Nephron (organoid): ENCODE measurements around the gene GFPT2.

Experiments
- H3K27ac Mint-ChIP-seq, 3 experiments: 2 replicates each; pipeline ENCODE4 v1.8.0; 2020; ENCODE audit warnings: mixed read lengths in 3 of 3, mild to moderate bottlenecking in 2 of 3, moderate library complexity in 1 of 3
- H3K27me3 Mint-ChIP-seq: 2 replicates; pipeline ENCODE4 v1.8.0; 2021; ENCODE audit warnings: low read depth, mild to moderate bottlenecking, moderate library complexity, mixed read lengths
- H3K36me3 Mint-ChIP-seq: 2 replicates; pipeline ENCODE4 v1.8.0; 2020; ENCODE audit warnings: low read depth, mixed read lengths
- H3K4me1 Mint-ChIP-seq: 2 replicates; pipeline ENCODE4 v1.8.0; 2020; ENCODE audit warnings: mixed read lengths
- H3K4me3 Mint-ChIP-seq, 3 experiments: 2 replicates each; pipeline ENCODE4 v1.8.0; 2020; ENCODE audit warnings: mild to moderate bottlenecking in 3 of 3, mixed read lengths in 3 of 3, moderate library complexity in 2 of 3
- H3K9me3 Mint-ChIP-seq: 2 replicates; pipeline ENCODE4 v1.8.0; 2020; ENCODE audit warnings: mixed read lengths
- TF ChIP-seq, protein P1 (sequence below), 3 experiments: fragments of 200-600 bp; sonication (generic); IDR thresholded peaks; one replicate each; pipeline ENCODE4 v1.5.0; 2021; ENCODE audit warnings: antibody characterized with exemption in 3 of 3; ENCODE audit not compliant: unreplicated experiment in 3 of 3

GFPT2 gene

DNA sequence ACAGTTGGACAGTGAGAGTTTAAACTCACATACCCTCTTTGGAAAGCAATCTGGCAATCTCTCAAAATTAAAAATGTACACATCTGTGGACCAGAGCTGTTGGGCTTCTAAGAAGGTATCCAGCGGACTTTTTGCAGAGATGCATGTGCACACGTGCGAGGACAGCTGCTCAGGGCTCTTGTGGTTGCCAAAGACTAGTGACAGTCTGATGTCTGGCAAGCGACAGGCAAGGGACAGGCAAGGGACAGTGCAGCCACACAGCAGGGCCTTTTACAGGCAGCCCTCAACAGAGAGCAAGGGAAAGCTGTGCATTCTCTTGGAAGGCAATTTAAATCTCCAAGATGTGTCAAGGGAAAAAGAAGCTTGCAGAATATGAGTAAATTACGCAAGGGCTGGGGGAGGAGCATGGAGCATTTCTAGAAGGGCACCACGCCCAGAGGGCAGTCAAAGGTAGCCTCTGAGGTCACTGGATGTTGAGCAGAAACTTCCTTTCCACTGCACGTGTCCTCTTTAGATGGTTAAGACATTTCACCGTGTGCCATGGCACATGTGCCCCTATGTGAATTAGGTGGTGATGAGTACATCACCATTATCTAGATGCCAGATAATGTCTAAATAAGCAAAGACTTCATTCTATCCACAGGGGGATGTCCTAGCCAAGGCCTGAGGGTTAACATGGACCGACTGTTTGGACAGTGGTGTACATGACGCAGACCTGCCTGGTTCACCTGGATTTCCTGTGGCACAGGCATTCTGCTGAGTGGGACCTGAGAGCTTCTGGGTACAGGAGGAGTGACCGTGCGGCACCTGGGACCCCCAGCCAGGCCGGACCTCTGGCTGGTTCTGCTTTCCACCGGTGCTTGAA lies 9.1 kb downstream of the GFPT2 start:
- Mint-ChIP-seq H3K27ac (peak overlapping the region in 2 of 3 experiments; percentile 9 to 76), H3K27me3 (peaks cover 15% of the 10 kb centered on the region), H3K4me1 (peaks cover 35% of the 10 kb centered on the region), H3K9me3 (no peaks in the 10 kb centered on the region), H3K4me3 (peak overlapping the region in 1 of 3 experiments; percentile 13), H3K36me3 (no peaks in the 10 kb centered on the region)
- TF ChIP-seq, protein P1, sequence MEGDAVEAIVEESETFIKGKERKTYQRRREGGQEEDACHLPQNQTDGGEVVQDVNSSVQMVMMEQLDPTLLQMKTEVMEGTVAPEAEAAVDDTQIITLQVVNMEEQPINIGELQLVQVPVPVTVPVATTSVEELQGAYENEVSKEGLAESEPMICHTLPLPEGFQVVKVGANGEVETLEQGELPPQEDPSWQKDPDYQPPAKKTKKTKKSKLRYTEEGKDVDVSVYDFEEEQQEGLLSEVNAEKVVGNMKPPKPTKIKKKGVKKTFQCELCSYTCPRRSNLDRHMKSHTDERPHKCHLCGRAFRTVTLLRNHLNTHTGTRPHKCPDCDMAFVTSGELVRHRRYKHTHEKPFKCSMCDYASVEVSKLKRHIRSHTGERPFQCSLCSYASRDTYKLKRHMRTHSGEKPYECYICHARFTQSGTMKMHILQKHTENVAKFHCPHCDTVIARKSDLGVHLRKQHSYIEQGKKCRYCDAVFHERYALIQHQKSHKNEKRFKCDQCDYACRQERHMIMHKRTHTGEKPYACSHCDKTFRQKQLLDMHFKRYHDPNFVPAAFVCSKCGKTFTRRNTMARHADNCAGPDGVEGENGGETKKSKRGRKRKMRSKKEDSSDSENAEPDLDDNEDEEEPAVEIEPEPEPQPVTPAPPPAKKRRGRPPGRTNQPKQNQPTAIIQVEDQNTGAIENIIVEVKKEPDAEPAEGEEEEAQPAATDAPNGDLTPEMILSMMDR (IDR thresholded peaks at IDR 0.05; ENCODE audit: unreplicated experiment in 3 of 3), result no peak

DNA sequence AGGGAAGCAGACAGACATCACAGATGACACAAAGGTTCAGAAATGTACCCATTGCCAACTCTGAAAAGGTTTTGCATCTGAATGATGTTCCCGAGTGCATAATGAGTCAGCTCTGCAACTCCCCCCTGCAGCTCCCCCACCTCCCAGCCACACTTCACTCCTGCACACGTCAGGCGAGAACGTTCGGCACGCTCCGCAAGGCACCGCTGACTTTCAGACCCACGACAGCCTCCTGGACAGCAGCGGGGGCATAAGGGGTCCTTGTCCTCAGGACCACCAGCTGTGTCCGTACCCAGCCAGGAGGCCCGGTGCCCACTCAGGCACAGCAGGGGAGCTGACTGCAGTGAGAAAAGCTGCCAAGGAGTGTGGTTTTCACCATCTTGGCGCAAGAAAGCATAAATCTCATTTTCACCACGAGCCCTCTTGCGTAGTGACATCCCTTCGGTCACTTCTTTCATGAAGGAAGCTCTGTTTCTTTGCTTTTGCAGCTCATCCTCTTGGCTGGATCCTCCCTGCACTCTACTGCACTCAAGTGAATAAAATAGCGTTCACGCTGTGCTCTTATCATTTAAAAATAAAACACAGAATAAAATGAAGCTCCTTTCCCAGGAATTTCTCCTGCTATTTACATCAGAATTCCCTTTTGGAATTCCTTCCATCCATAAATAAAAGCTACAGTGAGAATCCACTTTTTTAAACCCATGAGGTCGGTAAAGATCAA lies 9.9 kb downstream of the GFPT2 start:
- H3K27ac Mint-ChIP-seq, result peak overlapping the region in 2 of 3 experiments; percentile 9 to 40
- peak overlapping the region in 1 of 3 experiments; percentile 47 for H3K4me3 Mint-ChIP-seq
- TF ChIP-seq, protein P1 (IDR thresholded peaks at IDR 0.05; ENCODE audit: unreplicated experiment in 3 of 3), result no peak
- H3K27me3 Mint-ChIP-seq, result peaks cover 15% of the 10 kb centered on the region
- H3K36me3 Mint-ChIP-seq, result peaks cover 4% of the 10 kb centered on the region
- no peaks in the 10 kb centered on the region for H3K9me3 Mint-ChIP-seq
- H3K4me1 Mint-ChIP-seq, result peaks cover 35% of the 10 kb centered on the region

DNA sequence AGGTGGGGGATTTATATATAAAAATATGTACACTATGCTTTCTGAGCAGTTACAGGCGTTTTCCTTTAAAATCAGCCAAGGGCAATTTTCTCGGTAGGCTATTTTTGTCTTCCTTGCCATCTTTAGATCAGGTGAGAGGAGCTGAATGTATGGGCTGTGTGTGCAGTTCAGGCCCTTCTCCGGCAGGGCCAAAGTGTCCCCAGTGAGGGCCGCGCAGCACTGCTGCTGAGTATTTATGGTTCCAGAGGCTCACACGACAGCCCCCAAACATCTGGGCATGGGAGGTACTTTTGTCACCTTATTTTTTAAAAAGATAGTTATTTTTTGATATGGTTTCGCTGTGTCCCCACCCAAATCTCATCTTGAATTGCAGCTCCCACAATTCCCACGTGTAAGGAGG lies 11.5 kb downstream of the GFPT2 start:
- TF ChIP-seq, protein P1 (IDR thresholded peaks at IDR 0.05; ENCODE audit: unreplicated experiment in 3 of 3), result no peak
- H3K36me3 Mint-ChIP-seq, result peaks cover 18% of the 10 kb centered on the region
- no peaks in the 10 kb centered on the region for H3K9me3 Mint-ChIP-seq
- no peak overlapping the region for H3K4me3 Mint-ChIP-seq
- peaks cover 13% of the 10 kb centered on the region for H3K27me3 Mint-ChIP-seq
- no peak overlapping the region for H3K27ac Mint-ChIP-seq
- peaks cover 18% of the 10 kb centered on the region for H3K4me1 Mint-ChIP-seq

DNA sequence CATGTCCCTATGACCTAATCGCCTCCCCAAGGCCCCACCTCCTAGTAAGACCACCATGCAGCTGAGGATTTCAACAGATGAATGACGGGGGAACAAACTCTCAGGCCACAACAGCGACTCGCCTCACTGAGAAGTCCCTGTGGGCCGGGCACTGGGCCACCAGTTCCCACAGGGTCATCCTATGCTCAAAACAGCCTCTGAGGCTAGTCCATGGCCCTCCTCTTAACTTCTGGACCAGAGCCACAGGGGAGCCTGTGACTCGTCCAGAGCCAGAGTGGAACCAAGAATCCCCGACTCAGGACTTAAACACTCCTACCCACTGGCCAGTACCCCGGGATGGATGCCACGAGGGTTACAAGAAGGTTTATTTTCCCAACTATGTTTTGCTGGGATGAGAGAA lies 12.3 kb downstream of the GFPT2 start:
- H3K36me3 Mint-ChIP-seq, result peaks cover 22% of the 10 kb centered on the region
- peaks cover 6% of the 10 kb centered on the region for H3K27me3 Mint-ChIP-seq
- TF ChIP-seq, protein P1 (IDR thresholded peaks at IDR 0.05; ENCODE audit: unreplicated experiment in 3 of 3), result no peak
- no peak overlapping the region for H3K4me3 Mint-ChIP-seq
- no peak overlapping the region for H3K27ac Mint-ChIP-seq
- no peaks in the 10 kb centered on the region for H3K9me3 Mint-ChIP-seq
- peaks cover 16% of the 10 kb centered on the region for H3K4me1 Mint-ChIP-seq

DNA sequence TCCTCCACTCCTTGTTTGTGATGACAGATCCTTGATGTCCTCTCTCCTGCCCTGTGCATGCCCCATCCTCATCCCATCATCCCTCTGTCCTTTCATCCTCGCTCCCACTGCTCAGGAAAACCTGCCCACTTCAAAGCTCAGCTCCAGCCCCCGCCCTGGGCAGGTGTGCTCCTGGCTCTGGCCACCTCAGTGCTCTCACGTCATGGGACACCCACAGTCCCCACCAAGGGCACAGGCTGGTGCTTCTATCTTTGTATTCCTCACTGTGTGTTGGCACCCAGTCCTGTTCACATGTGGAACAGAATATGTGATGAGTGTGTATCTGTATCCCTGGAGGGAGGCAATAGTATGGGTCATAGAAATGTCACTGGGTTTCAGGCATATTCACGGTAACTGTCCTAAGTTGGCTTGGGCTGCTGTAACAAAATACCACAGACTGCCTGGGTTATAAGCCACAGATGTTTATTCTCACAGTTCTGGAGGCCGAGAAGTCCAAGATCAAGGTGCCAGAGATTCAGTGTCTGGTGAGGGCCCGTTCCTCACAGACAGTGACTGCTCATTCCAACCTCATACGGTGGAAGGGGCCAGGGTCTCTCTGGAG lies 13.5 kb downstream of the GFPT2 start:
- Mint-ChIP-seq H3K4me1 (peaks cover 16% of the 10 kb centered on the region), H3K36me3 (peaks cover 22% of the 10 kb centered on the region), H3K9me3 (no peaks in the 10 kb centered on the region), H3K27ac (peak overlapping the region in 1 of 3 experiments; percentile 3), H3K27me3 (peaks cover 6% of the 10 kb centered on the region), H3K4me3 (no peak overlapping the region)
- TF ChIP-seq, protein P1 (IDR thresholded peaks at IDR 0.05; ENCODE audit: unreplicated experiment in 3 of 3), result no peak
